Measurements from ENCODE around the gene HLCS. TPM values are rescaled to one million over a fixed set of nuclear protein-coding genes. Genes with fewer than 3 reads are reported as not detected.

HLCS gene
- total RNA-seq, 1 donor from 2014 or later, result 14.8 TPM

- H3K4me3 Mint-ChIP-seq, result no peak overlapping the region
- H3K27ac Mint-ChIP-seq, result no peak overlapping the region
- H3K36me3 Mint-ChIP-seq, result no peaks in the 10 kb centered on the region
- peaks cover 57% of the 10 kb centered on the region for H3K27me3 Mint-ChIP-seq
- no peak for DNase-seq (ENCODE audit: extremely low spot score, unreplicated experiment)
- no peak for TF ChIP-seq CTCF (conservative IDR thresholded peaks at IDR 0.05)
- H3K4me1 Mint-ChIP-seq (ENCODE audit: unreplicated experiment), result peaks cover 18% of the 10 kb centered on the region
- H3K9me3 Mint-ChIP-seq, result no peaks in the 10 kb centered on the region
Measured at GRCh38 chr21:36743008-36743407, 223.5 kb downstream of the HLCS start.

DNA sequence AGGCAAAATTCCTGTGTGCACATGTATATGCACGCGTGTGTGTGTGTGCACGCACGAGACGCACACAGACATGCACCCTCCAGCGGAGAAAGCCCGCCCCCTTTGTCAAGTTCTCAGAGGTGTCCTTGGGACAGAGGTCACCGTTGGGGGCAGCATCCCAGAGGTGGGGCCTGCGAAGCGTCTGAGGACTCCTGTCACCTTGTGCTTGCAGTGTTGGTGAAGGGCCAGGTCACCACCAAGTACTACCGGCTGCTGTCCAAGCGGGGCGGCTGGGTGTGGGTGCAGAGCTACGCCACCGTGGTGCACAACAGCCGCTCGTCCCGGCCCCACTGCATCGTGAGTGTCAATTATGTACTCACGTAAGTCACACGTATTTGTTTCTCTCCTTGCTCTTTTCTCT, 225.0 kb downstream of the HLCS start:
- TF ChIP-seq CTCF (conservative IDR thresholded peaks at IDR 0.05), result no peak
- H3K9me3 Mint-ChIP-seq, result no peaks in the 10 kb centered on the region
- no peak overlapping the region for H3K4me3 Mint-ChIP-seq
- H3K4me1 Mint-ChIP-seq (ENCODE audit: unreplicated experiment), result peaks cover 11% of the 10 kb centered on the region
- H3K27ac Mint-ChIP-seq, result no peak overlapping the region
- DNase-seq (ENCODE audit: extremely low spot score, unreplicated experiment), result no peak
- no peaks in the 10 kb centered on the region for H3K36me3 Mint-ChIP-seq
- H3K27me3 Mint-ChIP-seq, result peaks cover 49% of the 10 kb centered on the region

- no peak overlapping the region for H3K27ac Mint-ChIP-seq
- TF ChIP-seq CTCF (conservative IDR thresholded peaks at IDR 0.05), result no peak
- no peaks in the 10 kb centered on the region for H3K4me1 Mint-ChIP-seq (ENCODE audit: unreplicated experiment)
- peaks cover 30% of the 10 kb centered on the region for H3K27me3 Mint-ChIP-seq
- no peaks in the 10 kb centered on the region for H3K9me3 Mint-ChIP-seq
- DNase-seq (ENCODE audit: extremely low spot score, unreplicated experiment), result no peak
- H3K36me3 Mint-ChIP-seq, result no peaks in the 10 kb centered on the region
- no peak overlapping the region for H3K4me3 Mint-ChIP-seq
Measured at GRCh38 chr21:36738489-36739126, 227.9 kb downstream of the HLCS start.

DNA sequence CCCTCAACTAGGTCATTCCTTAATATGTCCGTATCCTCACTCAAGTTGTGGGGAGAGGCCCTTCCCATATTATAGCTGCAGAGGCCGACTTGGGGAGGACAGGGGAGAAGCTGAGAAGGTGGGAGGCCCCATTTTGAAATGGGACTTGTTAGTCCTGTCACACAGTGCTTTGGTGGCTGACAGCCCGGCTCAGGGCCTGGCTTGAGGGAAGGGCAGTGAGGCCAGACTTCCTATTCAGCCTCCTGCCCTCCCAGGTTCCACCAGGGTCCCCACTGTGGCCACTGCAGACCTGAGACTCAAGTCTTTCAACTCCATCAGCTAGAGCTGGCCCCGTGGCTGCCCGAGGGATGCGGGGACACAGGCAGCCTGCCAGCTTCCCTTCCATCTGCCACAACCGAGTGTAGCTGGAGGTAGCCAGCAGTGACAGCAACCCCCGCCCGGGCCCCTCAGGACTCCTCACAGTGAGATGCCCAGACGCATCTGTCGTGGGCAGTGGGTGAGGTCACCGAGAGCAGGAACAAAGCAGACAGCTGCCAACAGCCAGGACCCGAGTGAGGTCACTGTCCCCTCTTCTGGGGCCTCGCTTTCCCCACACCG, 230.6 kb downstream of the HLCS start:
- no peaks in the 10 kb centered on the region for H3K4me1 Mint-ChIP-seq (ENCODE audit: unreplicated experiment)
- no peak for DNase-seq (ENCODE audit: extremely low spot score, unreplicated experiment)
- H3K27me3 Mint-ChIP-seq, result peaks cover 39% of the 10 kb centered on the region
- no peaks in the 10 kb centered on the region for H3K36me3 Mint-ChIP-seq
- no peak overlapping the region for H3K27ac Mint-ChIP-seq
- no peak for TF ChIP-seq CTCF (conservative IDR thresholded peaks at IDR 0.05)
- no peaks in the 10 kb centered on the region for H3K9me3 Mint-ChIP-seq
- H3K4me3 Mint-ChIP-seq, result no peak overlapping the region

- no peak for DNase-seq (ENCODE audit: extremely low spot score, unreplicated experiment)
- Mint-ChIP-seq H3K4me3 (no peak overlapping the region), H3K27me3 (peaks cover 42% of the 10 kb centered on the region), H3K9me3 (no peaks in the 10 kb centered on the region), H3K4me1 (ENCODE audit: unreplicated experiment) (no peaks in the 10 kb centered on the region), H3K36me3 (no peaks in the 10 kb centered on the region), H3K27ac (no peak overlapping the region)
- no peak for TF ChIP-seq CTCF (conservative IDR thresholded peaks at IDR 0.05)
Measured at GRCh38 chr21:36735201-36735515, 231.3 kb downstream of the HLCS start.

Measured in type B pancreatic cell (in vitro differentiated cells).